Parathyroid adenoma (tissue), 2 donors: ENCODE measurements around the gene GRK3.

Experiments used
- H2AFZ ChIP-seq: fragments of 300-600 bp; sonication (generic); one replicate; pipeline ENCODE4 v1.7.0; 2017; ENCODE audit warnings: antibody characterized with exemption, mild to moderate bottlenecking
- H3K27ac ChIP-seq: fragments of 300-600 bp; sonication (generic); one replicate; pipeline ENCODE4 v1.7.0; 2017
- H3K27me3 ChIP-seq: fragments of 300-600 bp; sonication (generic); one replicate; pipeline ENCODE4 v1.7.0; 2017; ENCODE audit warnings: low read length; ENCODE audit not compliant: control insufficient read depth, insufficient read depth
- H3K36me3 ChIP-seq: fragments of 300-600 bp; sonication (generic); one replicate; pipeline ENCODE4 v1.7.0; 2017; ENCODE audit warnings: low read length; ENCODE audit not compliant: control insufficient read depth, insufficient read depth
- H3K4me1 ChIP-seq: fragments of 300-600 bp; sonication (generic); one replicate; pipeline ENCODE4 v1.7.0; 2017; ENCODE audit warnings: control low read depth
- H3K4me2 ChIP-seq: fragments of 300-600 bp; sonication (generic); one replicate; pipeline ENCODE4 v1.7.0; 2017; ENCODE audit warnings: low read length
- H3K4me3 ChIP-seq: fragments of 300-600 bp; sonication (generic); one replicate; pipeline ENCODE4 v1.7.0; 2017; ENCODE audit warnings: low read depth, low read length
- H3K79me2 ChIP-seq: fragments of 300-600 bp; sonication (generic); one replicate; pipeline ENCODE4 v1.7.0; 2017; ENCODE audit warnings: control low read depth
- H3K9ac ChIP-seq: fragments of 300-600 bp; sonication (generic); one replicate; pipeline ENCODE4 v1.7.0; 2017; ENCODE audit warnings: mild to moderate bottlenecking
- H3K9me3 ChIP-seq: fragments of 300-600 bp; sonication (generic); one replicate; pipeline ENCODE4 v1.7.0; 2017; ENCODE audit warnings: low read length; ENCODE audit not compliant: control insufficient read depth
- TF ChIP-seq, protein P1 (sequence below): fragments of 300-600 bp; sonication (generic); IDR thresholded peaks from one replicate; pipeline ENCODE4 v1.7.0; 2017; ENCODE audit warnings: antibody characterized with exemption, mild to moderate bottlenecking
- donor health status: primary hyperparathyroidism.

Gene GRK3

DNA sequence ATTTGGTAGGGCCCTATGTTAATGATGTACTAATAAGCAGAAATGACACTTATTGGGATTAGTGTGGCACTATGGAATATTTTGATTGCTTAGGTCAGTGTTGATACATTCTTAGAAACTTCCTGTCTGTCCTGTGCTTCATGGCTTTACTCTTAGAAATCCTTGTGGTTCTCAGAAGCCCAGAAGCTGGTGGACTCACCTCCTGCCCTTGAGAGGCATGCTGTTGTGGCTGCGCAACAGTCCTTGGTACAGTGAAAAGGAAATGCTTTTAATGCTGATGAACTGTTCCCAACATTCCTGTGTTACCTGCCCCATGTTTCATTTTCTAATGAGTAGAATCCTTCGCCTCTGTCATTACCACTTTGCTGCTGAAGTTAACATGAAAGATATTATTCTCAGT lies 125.2 kb downstream of the GRK3 start:
- Histone ChIP-seq H3K36me3 (no peaks in the 10 kb centered on the region), H2AFZ (no peak overlapping the region), H3K9me3 (no peaks in the 10 kb centered on the region), H3K9ac (no peak overlapping the region), H3K27me3 (no peaks in the 10 kb centered on the region), H3K4me1 (no peaks in the 10 kb centered on the region), H3K27ac (no peak overlapping the region), H3K4me3 (no peak overlapping the region), H3K4me2 (no peak overlapping the region), H3K79me2 (no peaks in the 10 kb centered on the region)
- TF ChIP-seq, protein P1, sequence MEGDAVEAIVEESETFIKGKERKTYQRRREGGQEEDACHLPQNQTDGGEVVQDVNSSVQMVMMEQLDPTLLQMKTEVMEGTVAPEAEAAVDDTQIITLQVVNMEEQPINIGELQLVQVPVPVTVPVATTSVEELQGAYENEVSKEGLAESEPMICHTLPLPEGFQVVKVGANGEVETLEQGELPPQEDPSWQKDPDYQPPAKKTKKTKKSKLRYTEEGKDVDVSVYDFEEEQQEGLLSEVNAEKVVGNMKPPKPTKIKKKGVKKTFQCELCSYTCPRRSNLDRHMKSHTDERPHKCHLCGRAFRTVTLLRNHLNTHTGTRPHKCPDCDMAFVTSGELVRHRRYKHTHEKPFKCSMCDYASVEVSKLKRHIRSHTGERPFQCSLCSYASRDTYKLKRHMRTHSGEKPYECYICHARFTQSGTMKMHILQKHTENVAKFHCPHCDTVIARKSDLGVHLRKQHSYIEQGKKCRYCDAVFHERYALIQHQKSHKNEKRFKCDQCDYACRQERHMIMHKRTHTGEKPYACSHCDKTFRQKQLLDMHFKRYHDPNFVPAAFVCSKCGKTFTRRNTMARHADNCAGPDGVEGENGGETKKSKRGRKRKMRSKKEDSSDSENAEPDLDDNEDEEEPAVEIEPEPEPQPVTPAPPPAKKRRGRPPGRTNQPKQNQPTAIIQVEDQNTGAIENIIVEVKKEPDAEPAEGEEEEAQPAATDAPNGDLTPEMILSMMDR = no peak

DNA sequence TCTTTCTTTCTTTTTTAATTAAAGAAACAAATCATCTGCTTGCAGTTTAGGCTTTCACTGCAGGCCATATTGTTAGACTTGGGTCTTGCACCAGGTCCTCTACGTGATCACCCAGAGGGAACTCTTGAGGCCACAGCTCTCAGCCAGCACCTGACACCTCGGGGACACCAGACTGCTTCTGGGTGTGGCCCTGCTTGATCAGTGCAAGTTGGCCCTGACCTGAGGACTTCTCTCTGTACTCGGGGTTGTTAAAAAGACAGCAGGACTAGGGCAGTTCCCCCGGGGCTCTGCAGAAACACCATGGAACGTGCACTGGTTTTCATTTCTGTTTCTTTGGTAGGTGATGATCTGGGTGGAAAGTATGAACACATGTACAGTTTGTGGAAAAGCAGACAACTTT lies 126.3 kb downstream of the GRK3 start:
- Histone ChIP-seq H3K4me2 (no peak overlapping the region), H3K27me3 (no peaks in the 10 kb centered on the region), H2AFZ (no peak overlapping the region), H3K4me3 (no peak overlapping the region), H3K36me3 (no peaks in the 10 kb centered on the region), H3K27ac (no peak overlapping the region), H3K79me2 (no peaks in the 10 kb centered on the region), H3K4me1 (no peaks in the 10 kb centered on the region), H3K9ac (no peak overlapping the region), H3K9me3 (no peaks in the 10 kb centered on the region)
- TF ChIP-seq, protein P1 = no peak

DNA sequence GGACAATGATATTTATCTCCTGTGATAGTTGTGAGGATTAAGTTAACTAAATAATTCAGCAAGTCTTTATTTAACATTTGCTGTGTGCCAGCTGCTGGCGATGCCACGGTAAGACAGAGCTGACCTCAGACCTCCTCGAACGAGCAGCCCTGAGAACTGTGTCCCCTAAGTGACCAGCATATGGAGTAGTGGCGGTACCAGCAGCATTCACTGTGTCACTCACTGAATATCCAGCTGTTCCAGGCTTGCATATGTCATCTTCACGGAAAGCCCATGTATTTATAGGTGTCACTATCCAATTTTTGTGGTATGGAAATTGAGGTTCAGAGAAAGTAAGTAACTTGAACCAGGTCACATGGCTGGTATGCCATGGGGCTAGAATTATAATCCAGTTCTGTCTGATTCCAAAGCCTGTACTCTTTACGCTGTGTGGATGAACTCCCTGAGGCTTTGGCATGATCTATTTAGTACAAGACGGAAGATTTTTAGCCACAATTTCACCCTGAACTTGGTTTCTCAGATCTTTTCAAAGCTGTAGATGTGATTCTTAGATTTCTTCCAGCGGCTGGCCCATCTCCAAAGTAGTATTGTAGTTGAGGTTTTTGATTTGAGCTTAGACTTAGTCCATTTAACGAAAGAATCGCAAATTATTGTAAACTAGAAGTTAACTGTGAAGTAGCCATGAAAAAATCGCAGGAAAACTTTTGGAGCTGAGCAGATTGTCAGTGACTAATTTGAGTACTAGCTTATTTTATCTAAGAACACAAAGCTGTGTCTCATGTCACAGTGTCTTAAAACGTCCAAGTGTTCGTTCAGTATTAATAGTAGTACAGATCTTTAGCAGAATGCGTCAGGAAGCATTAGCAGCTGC lies 128.2 kb downstream of the GRK3 start:
- no peaks in the 10 kb centered on the region for H3K36me3 ChIP-seq
- H3K4me1 ChIP-seq = no peaks in the 10 kb centered on the region
- no peaks in the 10 kb centered on the region for H3K9me3 ChIP-seq
- H3K4me2 ChIP-seq = no peak overlapping the region
- no peak overlapping the region for H2AFZ ChIP-seq
- TF ChIP-seq, protein P1 = no peak
- H3K79me2 ChIP-seq = no peaks in the 10 kb centered on the region
- H3K9ac ChIP-seq = no peak overlapping the region
- H3K4me3 ChIP-seq = no peak overlapping the region
- no peak overlapping the region for H3K27ac ChIP-seq
- no peaks in the 10 kb centered on the region for H3K27me3 ChIP-seq

GRCh38 chr22:25693268-25693565 lies 128.7 kb downstream of the GRK3 start:
- H3K79me2 ChIP-seq = no peaks in the 10 kb centered on the region
- no peak overlapping the region for H3K4me2 ChIP-seq
- no peak overlapping the region for H3K4me3 ChIP-seq
- H2AFZ ChIP-seq = no peak overlapping the region
- H3K9me3 ChIP-seq = no peaks in the 10 kb centered on the region
- no peaks in the 10 kb centered on the region for H3K4me1 ChIP-seq
- H3K27ac ChIP-seq = no peak overlapping the region
- TF ChIP-seq, protein P1 = no peak
- H3K36me3 ChIP-seq = no peaks in the 10 kb centered on the region
- no peaks in the 10 kb centered on the region for H3K27me3 ChIP-seq
- H3K9ac ChIP-seq = no peak overlapping the region
